OCI-LY7 (cell line): ENCODE results near the gene SH3PXD2A. TPM values are rescaled to one million over a fixed set of nuclear protein-coding genes. Genes with fewer than 3 reads are reported as not detected.

Experiments used
- BruUV-seq: library from RNA; stranded (reverse); fragments of 400-500 nt; replicated peaks from 2 replicates; lab custom pipeline; 2021; lab: Mats Ljungman, UMichigan
- CTCF ChIA-PET: fragments of 300-600 bp; sonication (Branson Sonifier 250); formaldehyde crosslinking; loops from one replicate; lab custom pipeline; 2022; ENCODE audit warnings: antibody characterized with exemption; ENCODE audit not compliant: unreplicated experiment; lab: Charles Lee
- POLR2A ChIA-PET: fragments of 300-600 bp; sonication (Branson Sonifier 250); formaldehyde crosslinking; loops from one replicate; lab custom pipeline; 2022; ENCODE audit warnings: antibody characterized with exemption; lab: Charles Lee
- DNase-seq: peaks from one replicate; pipeline ENCODE4 v3.0.0-alpha.2; 2015; ENCODE audit warnings: low spot score
- H2AFZ ChIP-seq: fragments of 200-600 bp; sonication (generic), shearing (Covaris generic); 2 replicates; pipeline ENCODE4 v1.6.1; 2014; ENCODE audit warnings: mild to moderate bottlenecking, antibody characterized with exemption, low read length, moderate library complexity
- H3K27ac ChIP-seq: fragments of 200-600 bp; sonication (generic); 2 replicates; pipeline ENCODE4 v1.5.1; 2014; ENCODE audit warnings: mixed run types, low read depth, mild to moderate bottlenecking, moderate library complexity, low read length, inconsistent platforms; ENCODE audit not compliant: poor library complexity, severe bottlenecking
- H3K36me3 ChIP-seq: fragments of 200-600 bp; sonication (generic); 2 replicates; pipeline ENCODE4 v1.6.1; 2014; ENCODE audit warnings: mild to moderate bottlenecking, antibody characterized with exemption, low read length, moderate library complexity, mixed read lengths; ENCODE audit not compliant: insufficient read depth
- H3K4me1 ChIP-seq: fragments of 200-600 bp; sonication (generic); 2 replicates; pipeline ENCODE4 v1.5.1; 2014; ENCODE audit warnings: mild to moderate bottlenecking, low read length; ENCODE audit not compliant: insufficient read depth, poor library complexity, severe bottlenecking
- H3K4me2 ChIP-seq: fragments of 200-600 bp; sonication (generic); 2 replicates; pipeline ENCODE4 v1.6.1; 2014; ENCODE audit warnings: mild to moderate bottlenecking, low read length
- H3K4me3 ChIP-seq: fragments of 200-600 bp; sonication (generic); 2 replicates; pipeline ENCODE4 v1.5.1; 2014; ENCODE audit warnings: mild to moderate bottlenecking, low read depth, low read length; ENCODE audit not compliant: poor library complexity, severe bottlenecking
- H3K79me2 ChIP-seq: fragments of 200-600 bp; sonication (generic); 2 replicates; pipeline ENCODE4 v1.6.1; 2016; ENCODE audit warnings: low read depth, mild to moderate bottlenecking, low read length, moderate library complexity, mixed read lengths; ENCODE audit not compliant: insufficient read depth
- H3K9me2 ChIP-seq: fragments of 200-600 bp; sonication (generic); 2 replicates; pipeline ENCODE4 v1.6.1; 2016; ENCODE audit warnings: mild to moderate bottlenecking, low read length, mixed read lengths; ENCODE audit not compliant: insufficient read depth
- H3K9me3 ChIP-seq: fragments of 200-600 bp; sonication (generic); 2 replicates; pipeline ENCODE4 v1.6.1; 2014; ENCODE audit warnings: mild to moderate bottlenecking, mixed run types, low read length, mixed read lengths
- H4K20me1 ChIP-seq: fragments of 200-600 bp; sonication (generic); 2 replicates; pipeline ENCODE4 v1.6.1; 2014; ENCODE audit warnings: mild to moderate bottlenecking, antibody characterized with exemption, low read length, moderate library complexity, mixed read lengths; ENCODE audit not compliant: insufficient read depth
- CTCF ChIP-seq: fragments of 200-600 bp; sonication (generic); conservative IDR thresholded peaks from 2 replicates; pipeline ENCODE4 v1.5.1; 2014; ENCODE audit warnings: mild to moderate bottlenecking, antibody characterized with exemption, low read length, moderate library complexity, mixed read lengths
- EZH2phosphoT487 ChIP-seq: fragments of 200-600 bp; sonication (generic); IDR thresholded peaks from 2 replicates; pipeline ENCODE4 v1.6.1; 2018; ENCODE audit warnings: low read depth, borderline replicate concordance, mild to moderate bottlenecking, mixed run types, antibody characterized with exemption, low read length, moderate library complexity, mixed read lengths
- intact Hi-C: fragments of 100-400 bp; cut with micrococcal nuclease; formaldehyde crosslinking; loops from one replicate; pipeline ENCODE4 v1.10.0; 2022; ENCODE audit not compliant: unreplicated experiment
- total RNA-seq, 2 experiments: library from RNA; depleted of rRNA in 1 of 2; stranded (reverse); fragments of >200 nt in 1 of 2; shearing (Covaris generic) in 1 of 2; gene quantifications; 2 replicates each; pipeline ENCODE4 v1.2.3, GENCODE V29; 2014 to 2022

The SH3PXD2A gene
- total RNA-seq, 2 experiments from 2014 or later = 0.85 to 5.9 TPM

GRCh38 chr10:103820101-103821062, 35.0 kb downstream of the SH3PXD2A start:
- Histone ChIP-seq H4K20me1 (no peaks in the 10 kb centered on the region), H3K79me2 (no peaks in the 10 kb centered on the region), H3K9me2 (no peaks in the 10 kb centered on the region), H3K4me3 (no peak overlapping the region), H3K9me3 (no peaks in the 10 kb centered on the region), H3K27ac (no peak overlapping the region), H3K4me2 (no peak overlapping the region), H3K4me1 (peaks cover 4% of the 10 kb centered on the region), H3K36me3 (no peaks in the 10 kb centered on the region), H2AFZ (no peak overlapping the region)
- intact Hi-C loops = no loop called here
- ChIA-PET POLR2A (no interaction called here), CTCF (no interaction called here)
- DNase-seq = no peak
- no TSS peak for BruUV-seq
- TF ChIP-seq CTCF = no peak
- no peak for TF ChIP-seq EZH2phosphoT487

GRCh38 chr10:103819493-103819892, 35.9 kb downstream of the SH3PXD2A start:
- no TSS peak for BruUV-seq
- H2AFZ ChIP-seq = no peak overlapping the region
- DNase-seq = no peak
- H3K79me2 ChIP-seq = no peaks in the 10 kb centered on the region
- H3K9me3 ChIP-seq = no peaks in the 10 kb centered on the region
- H3K9me2 ChIP-seq = no peaks in the 10 kb centered on the region
- intact Hi-C loops = no loop called here
- no peaks in the 10 kb centered on the region for H3K36me3 ChIP-seq
- TF ChIP-seq CTCF = no peak
- TF ChIP-seq EZH2phosphoT487 = no peak
- no peak overlapping the region for H3K4me2 ChIP-seq
- ChIA-PET POLR2A (no interaction called here), CTCF (no interaction called here)
- no peak overlapping the region for H3K4me3 ChIP-seq
- H3K27ac ChIP-seq = no peak overlapping the region
- no peaks in the 10 kb centered on the region for H4K20me1 ChIP-seq
- peaks cover 4% of the 10 kb centered on the region for H3K4me1 ChIP-seq
